Stimulated activated CD4-positive, alpha-beta T cell treated with anti-CD3 and anti-CD28 coated beads, Interleukin-2, amount 100 ng/mL, for 24 hours (primary cell): ENCODE data around the gene RGS7.
"Not testable (repeated sequence)": the region's sequence is repeated elsewhere in the genome, so short reads cannot be mapped to it uniquely, and the experiment has no call there.

ENCODE experiments used
- DNase-seq, 2 donors: peaks; one replicate each; pipeline ENCODE4 v3.0.0-alpha.2; 2020

RGS7 gene

GRCh38 chr1:241202401-241202800 is 154.6 kb downstream of the RGS7 start:
- DNase-seq = no peak

GRCh38 chr1:241186716-241187115 is 170.3 kb downstream of the RGS7 start:
- no peak for DNase-seq

- DNase-seq = no peak
Observed at GRCh38 chr1:241181971-241182370, 175.0 kb downstream of the RGS7 start.

GRCh38 chr1:241181471-241181870 is 175.5 kb downstream of the RGS7 start:
- DNase-seq = no peak

GRCh38 chr1:241180569-241180968 is 176.4 kb downstream of the RGS7 start:
- DNase-seq = no peak

- DNase-seq = no peak
Observed at GRCh38 chr1:241177660-241178059, 179.3 kb downstream of the RGS7 start.

GRCh38 chr1:241172486-241172885 is 184.5 kb downstream of the RGS7 start:
- no peak for DNase-seq

GRCh38 chr1:241171991-241172390 is 185.0 kb downstream of the RGS7 start:
- no peak for DNase-seq

- no peak for DNase-seq
Observed at GRCh38 chr1:241167121-241167630, 189.8 kb downstream of the RGS7 start.

- DNase-seq = no peak
Observed at GRCh38 chr1:241166625-241167024, 190.4 kb downstream of the RGS7 start.

- not testable (repeated sequence) for DNase-seq
Observed at GRCh38 chr1:241165256-241165655, 191.7 kb downstream of the RGS7 start.

GRCh38 chr1:241163363-241163762 is 193.6 kb downstream of the RGS7 start:
- no peak for DNase-seq

GRCh38 chr1:241161188-241161689 is 195.8 kb downstream of the RGS7 start:
- no peak for DNase-seq

- no peak for DNase-seq
Observed at GRCh38 chr1:241157435-241157834, 199.6 kb downstream of the RGS7 start.

- no peak for DNase-seq
Observed at GRCh38 chr1:241156231-241156965, 200.6 kb downstream of the RGS7 start.

GRCh38 chr1:241145881-241146280 is 211.1 kb downstream of the RGS7 start:
- DNase-seq = no peak

GRCh38 chr1:241143765-241144442 is 213.1 kb downstream of the RGS7 start:
- DNase-seq = no peak

GRCh38 chr1:241142493-241142892 is 214.5 kb downstream of the RGS7 start:
- DNase-seq = no peak

- DNase-seq = not testable (repeated sequence)
Observed at GRCh38 chr1:241141646-241142045, 215.4 kb downstream of the RGS7 start.

GRCh38 chr1:241140670-241141069 is 216.3 kb downstream of the RGS7 start:
- no peak for DNase-seq

GRCh38 chr1:241139047-241139446 is 218.0 kb downstream of the RGS7 start:
- DNase-seq = no peak

GRCh38 chr1:241138248-241138647 is 218.8 kb downstream of the RGS7 start:
- no peak for DNase-seq

- no peak for DNase-seq
Observed at GRCh38 chr1:241136389-241136788, 220.6 kb downstream of the RGS7 start.

GRCh38 chr1:241131636-241132194 is 225.3 kb downstream of the RGS7 start:
- DNase-seq = no peak
